AG08395 (cell line): ENCODE data around the gene CX3CR1.
A peak's percentile ranks its signal among the peaks of the same experiment; 100 is the strongest.
"Not testable (repeated sequence)": the region's sequence is repeated elsewhere in the genome, so short reads cannot be mapped to it uniquely, and the experiment has no call there.

Experiments
- DNase-seq: peaks from one replicate; pipeline ENCODE4 v3.0.0; 2012; ENCODE audit warnings: mixed read lengths, low spot score

CX3CR1 gene

GRCh38 chr3:39267631-39268548, 11.9 kb downstream of the CX3CR1 start:
- DNase-seq, result no peak

- no peak for DNase-seq
Observed at GRCh38 chr3:39264053-39264452, 15.8 kb downstream of the CX3CR1 start.

- DNase-seq, result no peak
Observed at GRCh38 chr3:39263576-39263975, 16.3 kb downstream of the CX3CR1 start.

- no peak for DNase-seq
Observed at GRCh38 chr3:39262846-39263245, 17.0 kb downstream of the CX3CR1 start.

- DNase-seq, result no peak
Observed at GRCh38 chr3:39261726-39262125, 18.1 kb downstream of the CX3CR1 start.

GRCh38 chr3:39260957-39261356, 18.9 kb downstream of the CX3CR1 start:
- peak; percentile 98 for DNase-seq

- DNase-seq, result no peak
Observed at GRCh38 chr3:39260318-39260717, 19.5 kb downstream of the CX3CR1 start.

- no peak for DNase-seq
Observed at GRCh38 chr3:39255503-39256325, 24.1 kb downstream of the CX3CR1 start.

- peak; percentile 62 for DNase-seq
Observed at GRCh38 chr3:39254806-39255449, 24.9 kb downstream of the CX3CR1 start.

- no peak for DNase-seq
Observed at GRCh38 chr3:39251576-39251975, 28.3 kb downstream of the CX3CR1 start.

GRCh38 chr3:39250116-39250747, 29.6 kb downstream of the CX3CR1 start:
- peak; percentile 14 for DNase-seq

GRCh38 chr3:39249453-39250115, 30.3 kb downstream of the CX3CR1 start:
- peak; percentile 18 for DNase-seq

GRCh38 chr3:39241561-39241960, 38.3 kb downstream of the CX3CR1 start:
- no peak for DNase-seq

- DNase-seq, result no peak
Observed at GRCh38 chr3:39237027-39237426, 42.8 kb downstream of the CX3CR1 start.

- DNase-seq, result no peak
Observed at GRCh38 chr3:39234651-39235050, 45.2 kb downstream of the CX3CR1 start.

GRCh38 chr3:39232859-39233258, 47.0 kb downstream of the CX3CR1 start:
- DNase-seq, result no peak

- DNase-seq, result no peak
Observed at GRCh38 chr3:39230453-39230852, 49.4 kb downstream of the CX3CR1 start.

GRCh38 chr3:39228496-39228895, 51.3 kb downstream of the CX3CR1 start:
- DNase-seq, result no peak

GRCh38 chr3:39227596-39227995, 52.2 kb downstream of the CX3CR1 start:
- not testable (repeated sequence) for DNase-seq

- no peak for DNase-seq
Observed at GRCh38 chr3:39226106-39226741, 53.6 kb downstream of the CX3CR1 start.

GRCh38 chr3:39224288-39224687, 55.5 kb downstream of the CX3CR1 start:
- DNase-seq, result no peak
